Prostate gland (tissue), 2 donors: ENCODE data around the gene PHLDB1. TPM values are rescaled to one million over a fixed set of nuclear protein-coding genes. Genes with fewer than 3 reads are reported as not detected.
A peak's percentile ranks its signal among the peaks of the same experiment; 100 is the strongest.

ENCODE experiments used
- DNase-seq: peaks from one replicate; pipeline ENCODE4 v3.0.0-alpha.2; 2019; ENCODE audit warnings: low spot score
- H3K27ac ChIP-seq, 2 donors: fragments of 200-600 bp; sonication (generic); 2 replicates each; pipeline ENCODE4 v1.5.1; 2017 to 2019
- H3K27me3 ChIP-seq: fragments of 200-600 bp; sonication (generic); replicated peaks from 2 replicates; pipeline ENCODE4 v1.5.1; 2019; ENCODE audit not compliant: insufficient read depth
- H3K36me3 ChIP-seq, 2 donors: fragments of 200-600 bp; sonication (generic); 1 replicate in 1 of 2; 2 replicates in 1 of 2; pipeline versions ENCODE4 v1.5.1 to v1.8.1; 2017 to 2019
- H3K4me1 ChIP-seq: fragments of 200-600 bp; sonication (generic); replicated peaks from 2 replicates; pipeline ENCODE4 v1.5.1; 2019
- H3K4me3 ChIP-seq, 2 donors: fragments of 200-600 bp; sonication (generic); 2 replicates each; pipeline ENCODE4 v1.5.1; 2017 to 2019
- H3K9me3 ChIP-seq: fragments of 200-600 bp; sonication (generic); 2 replicates; pipeline ENCODE4 v1.5.1; 2017
- CTCF ChIP-seq, 4 experiments: fragments of 200-600 bp in 2 of 4; fragments of 450-650 bp in 2 of 4; sonication (generic) in 2 of 4; IDR thresholded peaks; 1 replicate in 3 of 4; 2 replicates in 1 of 4; pipeline ENCODE4 v1.5.1; 2016 to 2019; ENCODE audit warnings: antibody characterized with exemption in 4 of 4, mild to moderate bottlenecking in 2 of 4, moderate library complexity in 2 of 4
- POLR2A ChIP-seq: fragments of 450-650 bp; IDR thresholded peaks from one replicate; pipeline ENCODE4 v1.6.1; 2016; ENCODE audit warnings: antibody characterized with exemption, mild to moderate bottlenecking
- POLR2AphosphoS5 ChIP-seq: sonication (generic); formaldehyde crosslinking; IDR thresholded peaks from one replicate; pipeline ENCODE4 v1.6.1; 2017; ENCODE audit warnings: antibody characterized with exemption
- WGBS: methylation state at CpG from one replicate; pipeline ENCODE4 v1.1.5; 2018; 5-methylcytosine and 5-hydroxymethylcytosine counted together
- intact Hi-C: fragments of 100-400 bp; cut with DNase I; formaldehyde crosslinking; loops from one replicate; pipeline ENCODE4 v1.14.2; 2022
- total RNA-seq, 2 donors: library from RNA; depleted of rRNA; stranded (reverse); fragments of >200 nt; gene quantifications; one replicate each; pipeline ENCODE4 v1.1.0, GENCODE V29; 2016

PHLDB1 gene
- total RNA-seq, 2 donors from 2014 or later = 74.5 to 113 TPM

GRCh38 chr11:118621784-118622375 is 14.5 kb downstream of the PHLDB1 start:
- H3K27ac ChIP-seq = peak overlapping the region; percentile 83 to 87
- H3K36me3 ChIP-seq = no peaks in the 10 kb centered on the region
- H3K9me3 ChIP-seq = no peaks in the 10 kb centered on the region
- H3K4me3 ChIP-seq = peak overlapping the region; percentile 45 to 47
- DNase-seq = no peak
- peaks cover 20% of the 10 kb centered on the region for H3K4me1 ChIP-seq
- intact Hi-C loops = no loop called here
- H3K27me3 ChIP-seq = no peaks in the 10 kb centered on the region
- WGBS = 20% methylated on average over 4 of the region's 4 CpGs
- TF ChIP-seq CTCF (IDR thresholded peaks at IDR 0.05) (no peak), POLR2AphosphoS5 (no peak), POLR2A (no peak)

- H3K27ac ChIP-seq = peak overlapping the region; percentile 83 to 87
- TF ChIP-seq CTCF (IDR thresholded peaks at IDR 0.05) (no peak), POLR2AphosphoS5 (peak; percentile 61)
- no peaks in the 10 kb centered on the region for H3K27me3 ChIP-seq
- peak overlapping the region in 1 of 2 donors; percentile 47 for H3K4me3 ChIP-seq
- no peaks in the 10 kb centered on the region for H3K9me3 ChIP-seq
- H3K36me3 ChIP-seq = no peaks in the 10 kb centered on the region
- DNase-seq = peak; percentile 77
- H3K4me1 ChIP-seq = peaks cover 20% of the 10 kb centered on the region
- WGBS = 21% methylated on average over 9 of the region's 9 CpGs
- intact Hi-C loops = no loop called here
These were observed 15.2 kb downstream of the PHLDB1 start for GRCh38 chr11:118622376-118623268.

DNA sequence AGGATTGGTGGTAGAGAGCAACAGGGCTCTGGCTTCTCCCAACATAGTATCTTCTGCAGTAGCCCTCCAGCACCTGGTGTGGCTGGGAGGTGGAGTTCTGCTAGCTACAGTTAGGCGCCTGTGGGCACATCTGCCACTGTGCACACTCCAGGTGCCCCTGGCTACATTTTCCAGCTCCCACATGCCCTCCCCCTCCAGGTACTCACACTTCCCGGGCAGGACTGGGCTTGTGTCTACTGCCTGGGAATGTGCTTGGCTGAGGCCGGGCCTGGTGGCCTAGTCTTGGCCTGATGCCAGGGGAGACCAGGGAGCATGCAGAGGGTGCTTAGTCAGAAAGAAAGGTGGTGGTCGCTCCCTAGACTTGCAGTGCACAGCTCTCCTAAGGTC is 15.8 kb downstream of the PHLDB1 start:
- TF ChIP-seq CTCF (IDR thresholded peaks at IDR 0.05) (no peak), POLR2AphosphoS5 (peak; percentile 59)
- Histone ChIP-seq H3K27me3 (no peaks in the 10 kb centered on the region), H3K9me3 (no peaks in the 10 kb centered on the region), H3K4me1 (peaks cover 20% of the 10 kb centered on the region), H3K27ac (peak overlapping the region; percentile 83 to 87), H3K4me3 (no peak overlapping the region), H3K36me3 (no peaks in the 10 kb centered on the region)
- DNase-seq = peak; percentile 74
- intact Hi-C loops = no loop called here
- 25% methylated on average over 4 of the region's 4 CpGs for WGBS

- Histone ChIP-seq H3K4me1 (peaks cover 17% of the 10 kb centered on the region), H3K36me3 (no peaks in the 10 kb centered on the region), H3K4me3 (no peak overlapping the region), H3K27ac (no peak overlapping the region), H3K27me3 (no peaks in the 10 kb centered on the region), H3K9me3 (no peaks in the 10 kb centered on the region)
- no peak for TF ChIP-seq POLR2A
- TF ChIP-seq CTCF (IDR thresholded peaks at IDR 0.05) = no peak
- no peak for TF ChIP-seq POLR2AphosphoS5
- intact Hi-C loops = no loop called here
- DNase-seq = no peak
- 46% methylated on average over 6 of the region's 6 CpGs for WGBS
These were observed 17.7 kb downstream of the PHLDB1 start for GRCh38 chr11:118625036-118625690.
